Measurements from ENCODE around the gene USP7. TPM values are rescaled to one million over a fixed set of nuclear protein-coding genes. Genes with fewer than 3 reads are reported as not detected.

USP7 gene
- polyA plus RNA-seq, 3 donors, result 2.4 to 31.7 (median 4.1) TPM

- H3K27ac Mint-ChIP-seq, result peak overlapping the region in 2 of 7 donors; percentile 36 to 42
- no peak for DNase-seq
- WGBS (ENCODE audit: insufficient coverage), result 96% methylated on average over 6 of the region's 11 CpGs
These were observed 108.5 kb downstream of the USP7 start for GRCh38 chr16:8855051-8855786.

More at GRCh38 chr16:8855051-8855786, 108.5 kb downstream of the USP7 start:
- Histone ChIP-seq H4K20me1 (ENCODE audit: insufficient read depth, low read length) (peaks cover 44% of the 10 kb centered on the region), H2AFZ (ENCODE audit: insufficient read depth, low read depth, low read length, poor library complexity, severe bottlenecking) (no peak overlapping the region), H3K79me2 (ENCODE audit: insufficient read depth, low read length) (peaks cover 17% of the 10 kb centered on the region), H3K36me3 (replicated peaks in 1 of 2; ENCODE audit: control insufficient read depth in 1 of 2, insufficient read depth in 2 of 2, low read length in 2 of 2) (peaks cover 48 to 79% of the 10 kb centered on the region in 2 donors), H3K27ac (ENCODE audit: low read depth in 1 of 2, low read length in 2 of 2) (no peak overlapping the region), H3K9me3 (replicated peaks in 1 of 2; ENCODE audit: control insufficient read depth in 1 of 2, insufficient read depth in 1 of 2, low read length in 2 of 2) (no peaks in the 10 kb centered on the region), H3K4me1 (ENCODE audit: control insufficient read depth in 1 of 2, insufficient read depth in 2 of 2, low read length in 2 of 2) (peaks cover 7 to 10% of the 10 kb centered on the region in 2 donors), H3K27me3 (ENCODE audit: control insufficient read depth in 2 of 2, insufficient read depth in 2 of 2, low read length in 2 of 2) (no peaks in the 10 kb centered on the region), H3K9ac (ENCODE audit: insufficient read depth, low read length, poor library complexity, severe bottlenecking) (no peak overlapping the region), H3K4me3 (replicated peaks in 1 of 3; ENCODE audit: low read depth in 2 of 3, low read length in 3 of 3) (no peak overlapping the region), H3K4me2 (replicated peaks; ENCODE audit: extremely low read depth, low read length, poor library complexity, severe bottlenecking) (no peak overlapping the region)
- Mint-ChIP-seq H3K4me3 (no peak overlapping the region), H3K4me1 (peaks cover 16% of the 10 kb centered on the region), H3K36me3 (peaks cover 70 to 95% of the 10 kb centered on the region in 2 donors), H3K9me3 (peaks cover 0 to 4% (median 0%) of the 10 kb centered on the region in 7 donors), H3K27me3 (ENCODE audit: low read depth in 3 of 3) (peaks cover 0 to 6% (median 3%) of the 10 kb centered on the region in 3 donors)
- intact Hi-C loops (cut with micrococcal nuclease), result no loop called here
- TF ChIP-seq CTCF (IDR thresholded peaks at IDR 0.05), result no peak
